PC-9 (cell line): Measurements from ENCODE around the gene GDF10. TPM values are rescaled to one million over a fixed set of nuclear protein-coding genes. Genes with fewer than 3 reads are reported as not detected.

Experiments used
- BruUV-seq: library from RNA; stranded (reverse); fragments of 400-500 nt; replicated peaks from 2 replicates; lab custom pipeline; 2021; lab: Mats Ljungman, UMichigan
- CTCF ChIA-PET: fragments of 300-600 bp; sonication (Branson Sonifier 250); formaldehyde crosslinking; loops from one replicate; lab custom pipeline; 2022; ENCODE audit warnings: antibody characterized with exemption; lab: Charles Lee
- POLR2A ChIA-PET: fragments of 300-600 bp; sonication (Branson Sonifier 250); formaldehyde crosslinking; loops from one replicate; lab custom pipeline; 2022; ENCODE audit warnings: antibody characterized with exemption; ENCODE audit not compliant: unreplicated experiment; lab: Charles Lee
- DNase-seq, 2 experiments: peaks; one replicate each; pipeline versions ENCODE4 v3.0.0 to v3.0.0-alpha.2; 2015 to 2022; ENCODE audit warnings: mixed read lengths in 1 of 2
- H2AFZ ChIP-seq: fragments of 200-600 bp; sonication (generic); 2 replicates; pipeline ENCODE4 v1.8.1; 2017; ENCODE audit warnings: antibody characterized with exemption
- H3F3A ChIP-seq: fragments of 200-600 bp; sonication (generic); 2 replicates; pipeline ENCODE4 v1.8.1; 2017; ENCODE audit warnings: antibody characterized with exemption, mild to moderate bottlenecking, low read depth; ENCODE audit not compliant: insufficient read depth
- H3K27ac ChIP-seq: fragments of 200-600 bp; sonication (generic); 2 replicates; pipeline ENCODE4 v1.6.1; 2016; ENCODE audit warnings: mixed run types
- H3K27me3 ChIP-seq: fragments of 200-600 bp; sonication (generic); 2 replicates; pipeline ENCODE4 v1.6.1; 2016; ENCODE audit warnings: low read depth, mixed run types; ENCODE audit not compliant: insufficient read depth
- H3K36me3 ChIP-seq: fragments of 200-600 bp; sonication (generic); 2 replicates; pipeline ENCODE4 v1.6.1; 2016; ENCODE audit warnings: low read depth, mixed run types
- H3K4me1 ChIP-seq: fragments of 200-600 bp; sonication (generic); replicated peaks from 2 replicates; pipeline ENCODE4 v1.6.1; 2016; ENCODE audit warnings: mixed run types; ENCODE audit not compliant: insufficient read depth
- H3K4me2 ChIP-seq: fragments of 200-600 bp; sonication (generic); 2 replicates; pipeline ENCODE4 v1.6.1; 2017; ENCODE audit warnings: mixed run types
- H3K4me3 ChIP-seq: fragments of 200-600 bp; sonication (generic); 2 replicates; pipeline ENCODE4 v1.6.1; 2016; ENCODE audit warnings: mixed run types
- H3K79me2 ChIP-seq: fragments of 200-600 bp; sonication (generic); 2 replicates; pipeline ENCODE4 v1.6.1; 2017; ENCODE audit warnings: low read depth, mixed run types
- H3K9me2 ChIP-seq: fragments of 200-600 bp; sonication (generic); 2 replicates; pipeline ENCODE4 v1.8.1; 2017; ENCODE audit warnings: mild to moderate bottlenecking; ENCODE audit not compliant: insufficient read depth
- H3K9me3 ChIP-seq: fragments of 200-600 bp; sonication (generic); 2 replicates; pipeline ENCODE4 v1.8.1; 2016; ENCODE audit warnings: low read depth; ENCODE audit not compliant: insufficient read depth
- H4K20me1 ChIP-seq: fragments of 200-600 bp; sonication (generic); 2 replicates; pipeline ENCODE4 v1.8.1; 2017; ENCODE audit not compliant: insufficient read depth
- CTCF ChIP-seq: fragments of 200-600 bp; sonication (generic); conservative IDR thresholded peaks from 2 replicates; pipeline ENCODE4 v1.6.1; 2017; ENCODE audit warnings: mixed run types, antibody characterized with exemption, mild to moderate bottlenecking, moderate library complexity
- EZH2 ChIP-seq: fragments of 200-600 bp; sonication (generic); IDR thresholded peaks from 2 replicates; pipeline ENCODE4 v1.8.0; 2017; ENCODE audit warnings: antibody characterized with exemption, low read depth
- intact Hi-C: fragments of 100-400 bp; cut with micrococcal nuclease; formaldehyde crosslinking; loops from one replicate; pipeline ENCODE4 v1.10.0; 2022; ENCODE audit not compliant: unreplicated experiment
- total RNA-seq: library from RNA; stranded (reverse); gene quantifications from 2 replicates; pipeline ENCODE4 v1.2.3, GENCODE V29; 2021

The GDF10 gene
- total RNA-seq, 1 experiment from 2014 or later: not detected

- H3F3A ChIP-seq: no peaks in the 10 kb centered on the region
- no peaks in the 10 kb centered on the region for H3K4me1 ChIP-seq
- TF ChIP-seq EZH2 (no peak), CTCF (no peak)
- H3K36me3 ChIP-seq: no peaks in the 10 kb centered on the region
- H3K27me3 ChIP-seq: peaks cover 22% of the 10 kb centered on the region
- ChIA-PET POLR2A (no interaction called here), CTCF (no interaction called here)
- H3K27ac ChIP-seq: no peak overlapping the region
- intact Hi-C loops: no loop called here
- DNase-seq: no peak
- no peaks in the 10 kb centered on the region for H3K9me3 ChIP-seq
- H2AFZ ChIP-seq: no peak overlapping the region
- no TSS peak for BruUV-seq
- no peaks in the 10 kb centered on the region for H3K9me2 ChIP-seq
- H4K20me1 ChIP-seq: no peaks in the 10 kb centered on the region
- H3K79me2 ChIP-seq: no peaks in the 10 kb centered on the region
- no peak overlapping the region for H3K4me2 ChIP-seq
- no peak overlapping the region for H3K4me3 ChIP-seq
Observed at GRCh38 chr10:47289921-47290320, 10.1 kb upstream of the GDF10 start.

GRCh38 chr10:47290338-47290737, 9.7 kb upstream of the GDF10 start:
- no peaks in the 10 kb centered on the region for H3K9me3 ChIP-seq
- POLR2A ChIA-PET: no interaction called here

GRCh38 chr10:47291682-47292081, 8.3 kb upstream of the GDF10 start:
- H3K79me2 ChIP-seq: no peaks in the 10 kb centered on the region
- POLR2A ChIA-PET: no interaction called here
- TF ChIP-seq CTCF (no peak), EZH2 (no peak)
- no peaks in the 10 kb centered on the region for H3K36me3 ChIP-seq
- intact Hi-C loops: no loop called here
- H3F3A ChIP-seq: no peaks in the 10 kb centered on the region
- CTCF ChIA-PET: interaction anchor here (0.5 to 1.0 kb wide), 2 partner anchors 149 to 244 kb away, joined by 3 to 6 read pairs; no protein-coding TSS in a partner anchor
- no peak overlapping the region for H3K27ac ChIP-seq
- H3K9me3 ChIP-seq: no peaks in the 10 kb centered on the region
- H3K4me3 ChIP-seq: no peak overlapping the region
- no peak for DNase-seq
- H3K27me3 ChIP-seq: peaks cover 18% of the 10 kb centered on the region
- no TSS peak for BruUV-seq
- H3K4me1 ChIP-seq: no peaks in the 10 kb centered on the region
- H4K20me1 ChIP-seq: no peaks in the 10 kb centered on the region
- no peak overlapping the region for H3K4me2 ChIP-seq
- no peak overlapping the region for H2AFZ ChIP-seq
- H3K9me2 ChIP-seq: no peaks in the 10 kb centered on the region

More at GRCh38 chr10:47290338-47290737, 9.7 kb upstream of the GDF10 start:
- no TSS peak for BruUV-seq
- CTCF ChIA-PET: no interaction called here
- intact Hi-C loops: no loop called here
- H3K27ac ChIP-seq: no peak overlapping the region
- no peaks in the 10 kb centered on the region for H3K79me2 ChIP-seq
- H3K9me2 ChIP-seq: no peaks in the 10 kb centered on the region
- peaks cover 23% of the 10 kb centered on the region for H3K27me3 ChIP-seq
- no peak for TF ChIP-seq CTCF
- TF ChIP-seq EZH2: no peak
- H4K20me1 ChIP-seq: no peaks in the 10 kb centered on the region
- no peaks in the 10 kb centered on the region for H3F3A ChIP-seq
- DNase-seq: no peak
- H3K4me1 ChIP-seq: no peaks in the 10 kb centered on the region
- H3K4me3 ChIP-seq: no peak overlapping the region
- H2AFZ ChIP-seq: no peak overlapping the region
- H3K36me3 ChIP-seq: no peaks in the 10 kb centered on the region
- H3K4me2 ChIP-seq: no peak overlapping the region
